ENCODE results near the gene POU6F2. TPM values are rescaled to one million over a fixed set of nuclear protein-coding genes. Genes with fewer than 3 reads are reported as not detected.

The POU6F2 gene
- total and polyA plus RNA-seq, 2 donors (not counting 1 experiment from before 2014, with no cell fraction given), result 0.47 TPM; not detected in 1

DNA sequence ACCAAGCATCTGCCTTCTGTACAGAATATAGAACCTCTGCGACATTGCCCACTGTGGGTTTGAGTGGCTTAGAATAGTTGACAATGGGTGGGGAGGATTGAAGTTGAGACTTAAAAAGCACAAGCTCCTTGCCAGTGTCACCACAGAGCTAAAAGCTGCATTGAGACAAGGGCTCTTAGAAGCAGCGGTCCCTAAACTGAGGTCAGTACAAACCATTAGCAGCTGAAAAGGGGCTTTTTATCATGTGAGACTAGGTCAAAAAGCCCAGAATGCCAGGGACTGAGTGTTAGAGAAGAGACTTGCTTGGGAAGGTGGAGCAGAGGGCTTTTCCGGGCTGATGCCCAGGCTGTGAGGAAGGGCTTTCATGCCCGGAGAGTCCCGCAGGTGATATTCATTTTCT lies 91.3 kb downstream of the POU6F2 start:
- TF ChIP-seq EZH2 (IDR thresholded peaks at IDR 0.05; ENCODE audit: borderline replicate concordance, insufficient read depth, low read depth, low read length, poor library complexity, severe bottlenecking), result no peak
- Histone ChIP-seq H3K36me3 (replicated peaks in 1 of 2; ENCODE audit: control extremely low read depth in 1 of 2, control insufficient read depth in 1 of 2, extremely low read depth in 1 of 2, insufficient read depth in 2 of 2, low read length in 1 of 2) (no peaks in the 10 kb centered on the region), H3K4me1 (ENCODE audit: control insufficient read depth in 2 of 2, insufficient read depth in 2 of 2, low read length in 2 of 2) (peaks cover 3 to 4% of the 10 kb centered on the region in 2 donors), H3K27ac (ENCODE audit: low read length in 2 of 2) (no peak overlapping the region), H3K27me3 (replicated peaks in 1 of 4; ENCODE audit: control extremely low read depth in 1 of 4, control insufficient read depth in 3 of 4, insufficient read depth in 4 of 4, low read length in 3 of 4) (no peaks in the 10 kb centered on the region), H3K9me3 (ENCODE audit: control extremely low read depth in 1 of 3, control insufficient read depth in 2 of 3, insufficient read depth in 1 of 3, low read length in 2 of 3) (no peaks in the 10 kb centered on the region), H3K9ac (ENCODE audit: low read length) (no peak overlapping the region), H2AFZ (ENCODE audit: insufficient read depth, low read depth, low read length, poor library complexity, severe bottlenecking) (no peak overlapping the region), H3K4me3 (ENCODE audit: control extremely low read depth in 1 of 5, extremely low read depth in 1 of 5, insufficient read depth in 1 of 5, low read depth in 2 of 5, low read length in 4 of 5) (no peak overlapping the region), H3K4me2 (replicated peaks; ENCODE audit: low read depth, low read length, poor library complexity, severe bottlenecking) (no peak overlapping the region), H3K79me2 (ENCODE audit: control insufficient read depth, insufficient read depth, low read length) (no peaks in the 10 kb centered on the region), H4K20me1 (ENCODE audit: control insufficient read depth, insufficient read depth, low read length, poor library complexity, severe bottlenecking) (no peaks in the 10 kb centered on the region)
- H3K27me3 Mint-ChIP-seq, result no peaks in the 10 kb centered on the region
- no peak overlapping the region for H3K4me3 Mint-ChIP-seq
- peaks cover 15% of the 10 kb centered on the region for H3K4me1 Mint-ChIP-seq
- H3K27ac Mint-ChIP-seq, result no peak overlapping the region
- POLR2A ChIA-PET, result no interaction called here
- WGBS (ENCODE audit: insufficient coverage), result 100% methylated on average over 5 of the region's 5 CpGs
- DNase-seq (no peak), ATAC-seq (ENCODE audit: low read depth) (no peak)
- CTCF ChIA-PET, result no interaction called here
- no peaks in the 10 kb centered on the region for H3K9me3 Mint-ChIP-seq (ENCODE audit: insufficient read depth)
- intact Hi-C loops (cut with micrococcal nuclease), result no loop called here

DNA sequence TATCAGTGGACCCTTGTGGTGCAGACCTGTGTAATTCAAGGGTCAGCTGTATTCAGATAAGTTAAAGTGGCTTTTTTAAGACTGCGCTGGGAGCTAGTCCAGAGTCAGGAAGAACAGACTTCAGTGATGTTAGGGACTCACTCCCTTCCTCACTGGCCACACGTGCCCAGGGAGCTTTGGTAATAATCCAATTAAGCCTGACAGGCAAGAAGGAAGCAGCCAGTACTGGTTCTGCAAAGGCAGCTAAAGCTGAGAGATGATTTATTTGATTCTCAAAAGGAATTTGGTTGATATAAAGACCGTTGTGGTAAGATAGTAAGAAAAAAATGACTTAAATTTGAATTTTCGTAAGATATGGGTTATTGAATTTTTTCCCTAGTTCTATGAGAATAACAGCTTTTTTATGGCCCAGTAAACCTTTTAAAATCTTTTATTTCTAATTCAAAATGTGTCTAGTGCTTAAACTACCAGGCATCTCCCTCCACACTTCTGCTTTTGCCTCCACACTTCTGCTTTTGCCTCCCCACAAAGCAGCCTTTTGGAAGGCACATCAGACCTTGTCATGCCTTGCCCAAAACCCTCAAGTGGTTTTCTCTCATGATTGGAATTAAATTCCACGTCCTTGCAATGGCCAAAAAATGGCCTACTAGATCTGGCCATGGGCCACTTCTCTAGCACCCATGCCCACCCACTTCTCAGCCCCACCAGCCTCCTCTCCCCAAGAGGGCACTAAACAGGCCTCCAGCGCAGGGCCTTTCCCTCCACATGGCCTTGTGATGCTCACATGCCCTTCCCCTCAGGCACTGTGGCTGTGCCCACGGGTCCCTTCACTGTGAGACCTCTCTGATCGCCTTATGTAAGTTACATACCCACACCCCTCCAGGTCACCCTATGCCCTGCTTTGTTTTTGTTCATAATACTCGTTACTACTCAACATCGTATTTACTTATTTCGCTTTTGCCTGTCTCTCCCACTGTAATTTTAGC lies 92.5 kb downstream of the POU6F2 start:
- Mint-ChIP-seq H3K27ac (no peak overlapping the region), H3K27me3 (no peaks in the 10 kb centered on the region), H3K4me1 (peaks cover 15% of the 10 kb centered on the region), H3K9me3 (ENCODE audit: insufficient read depth) (no peaks in the 10 kb centered on the region), H3K4me3 (no peak overlapping the region)
- H3K27ac ChIP-seq (ENCODE audit: low read length in 2 of 2), result no peak overlapping the region
- ChIA-PET CTCF (no interaction called here), POLR2A (no interaction called here)
- H3K36me3 ChIP-seq (replicated peaks in 1 of 2; ENCODE audit: control extremely low read depth in 1 of 2, control insufficient read depth in 1 of 2, extremely low read depth in 1 of 2, insufficient read depth in 2 of 2, low read length in 1 of 2), result no peaks in the 10 kb centered on the region
- H3K27me3 ChIP-seq (replicated peaks in 1 of 4; ENCODE audit: control extremely low read depth in 1 of 4, control insufficient read depth in 3 of 4, insufficient read depth in 4 of 4, low read length in 3 of 4), result no peaks in the 10 kb centered on the region
- no peaks in the 10 kb centered on the region for H3K9me3 ChIP-seq (ENCODE audit: control extremely low read depth in 1 of 3, control insufficient read depth in 2 of 3, insufficient read depth in 1 of 3, low read length in 2 of 3)
- no peak for TF ChIP-seq EZH2 (IDR thresholded peaks at IDR 0.05; ENCODE audit: borderline replicate concordance, insufficient read depth, low read depth, low read length, poor library complexity, severe bottlenecking)
- TF ChIP-seq, protein P1, sequence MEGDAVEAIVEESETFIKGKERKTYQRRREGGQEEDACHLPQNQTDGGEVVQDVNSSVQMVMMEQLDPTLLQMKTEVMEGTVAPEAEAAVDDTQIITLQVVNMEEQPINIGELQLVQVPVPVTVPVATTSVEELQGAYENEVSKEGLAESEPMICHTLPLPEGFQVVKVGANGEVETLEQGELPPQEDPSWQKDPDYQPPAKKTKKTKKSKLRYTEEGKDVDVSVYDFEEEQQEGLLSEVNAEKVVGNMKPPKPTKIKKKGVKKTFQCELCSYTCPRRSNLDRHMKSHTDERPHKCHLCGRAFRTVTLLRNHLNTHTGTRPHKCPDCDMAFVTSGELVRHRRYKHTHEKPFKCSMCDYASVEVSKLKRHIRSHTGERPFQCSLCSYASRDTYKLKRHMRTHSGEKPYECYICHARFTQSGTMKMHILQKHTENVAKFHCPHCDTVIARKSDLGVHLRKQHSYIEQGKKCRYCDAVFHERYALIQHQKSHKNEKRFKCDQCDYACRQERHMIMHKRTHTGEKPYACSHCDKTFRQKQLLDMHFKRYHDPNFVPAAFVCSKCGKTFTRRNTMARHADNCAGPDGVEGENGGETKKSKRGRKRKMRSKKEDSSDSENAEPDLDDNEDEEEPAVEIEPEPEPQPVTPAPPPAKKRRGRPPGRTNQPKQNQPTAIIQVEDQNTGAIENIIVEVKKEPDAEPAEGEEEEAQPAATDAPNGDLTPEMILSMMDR (IDR thresholded peaks at IDR 0.05), result no peak
- no peak overlapping the region for H3K9ac ChIP-seq (ENCODE audit: low read length)
- no peaks in the 10 kb centered on the region for H3K79me2 ChIP-seq (ENCODE audit: control insufficient read depth, insufficient read depth, low read length)
- H2AFZ ChIP-seq (ENCODE audit: insufficient read depth, low read depth, low read length, poor library complexity, severe bottlenecking), result no peak overlapping the region
- peaks cover 3 to 4% of the 10 kb centered on the region in 2 donors for H3K4me1 ChIP-seq (ENCODE audit: control insufficient read depth in 2 of 2, insufficient read depth in 2 of 2, low read length in 2 of 2)
- WGBS (ENCODE audit: insufficient coverage), result 65% methylated on average over 6 of the region's 11 CpGs
- DNase-seq (peak; percentile 33), ATAC-seq (ENCODE audit: low read depth) (peak; percentile 17)
- intact Hi-C loops (cut with micrococcal nuclease), result no loop called here
- H3K4me2 ChIP-seq (replicated peaks; ENCODE audit: low read depth, low read length, poor library complexity, severe bottlenecking), result no peak overlapping the region
- H4K20me1 ChIP-seq (ENCODE audit: control insufficient read depth, insufficient read depth, low read length, poor library complexity, severe bottlenecking), result no peaks in the 10 kb centered on the region
- H3K4me3 ChIP-seq (ENCODE audit: control extremely low read depth in 1 of 5, extremely low read depth in 1 of 5, insufficient read depth in 1 of 5, low read depth in 2 of 5, low read length in 4 of 5), result no peak overlapping the region
